ENCODE results near the gene OCSTAMP.

GRCh38 chr20:46549188-46549972, 1.1 kb downstream of the OCSTAMP start:
- TF ChIP-seq EZH2phosphoT487 (IDR thresholded peaks at IDR 0.05) (no peak), CTCF (IDR thresholded peaks at IDR 0.05) (no peak)
